K562 (cell line): ENCODE results near the gene SLC27A2. TPM values are rescaled to one million over a fixed set of nuclear protein-coding genes. Genes with fewer than 3 reads are reported as not detected.

ENCODE experiments used
- ATAC-seq: fragments of 200-7000 bp; cut with Tn5 transposase; 3 replicates; pipeline ENCODE4 v1.9.1; 2020; ENCODE audit warnings: moderate library complexity
- BruUV-seq: library from RNA; stranded (reverse); fragments of 400-500 nt; replicated peaks from 2 replicates; lab custom pipeline; 2021; lab: Mats Ljungman, UMichigan
- CTCF ChIA-PET: fragments of 300-600 bp; formaldehyde crosslinking; extraction: SDS; loops from one replicate; lab custom pipeline; 2021; ENCODE audit warnings: low intra/inter-chr PET ratio; lab: Yijun Ruan, JAX
- POLR2A ChIA-PET: fragments of 300-600, 350-650 bp; sonication (Branson Sonifier 250); formaldehyde crosslinking; extraction: SDS; loops from one replicate; lab custom pipeline; 2021; ENCODE audit warnings: antibody characterized with exemption, inconsistent platforms; lab: Yijun Ruan, JAX
- DNase-seq, 4 experiments: peaks; one replicate each; pipeline versions ENCODE4 v3.0.0 to v3.0.0-alpha.2; 2011 to 2018; ENCODE audit warnings: low spot score in 3 of 4, mixed read lengths in 3 of 4; ENCODE audit errors: extremely low read depth in 1 of 4
- FAIRE-seq: peaks from 2 replicates; lab custom pipeline; 2011; peaks lifted over from hg19 to GRCh38; lab: Jason Lieb, UNC
- H2AFZ ChIP-seq: 2 replicates; pipeline ENCODE4 v1.6.0; 2011; ENCODE audit warnings: low read depth, low read length, control low read depth, inconsistent platforms
- H3K27ac ChIP-seq: fragments of 200-600 bp; 3 replicates; pipeline ENCODE4 v1.8.0; 2011; ENCODE audit warnings: low read depth, mild to moderate bottlenecking, control low read depth, inconsistent platforms, low read length, moderate library complexity, mixed read lengths; ENCODE audit errors: extremely low read depth
- H3K27me3 ChIP-seq, 2 experiments: fragments of 300-600 bp in 1 of 2; 2 replicates in 1 of 2; 3 replicates in 1 of 2; pipeline versions ENCODE4 v1.6.0 to v1.8.0; 2011; ENCODE audit warnings: inconsistent platforms in 2 of 2, low read length in 2 of 2, mild to moderate bottlenecking in 1 of 2, mixed read lengths in 1 of 2, moderate library complexity in 1 of 2; ENCODE audit not compliant: control insufficient read depth in 2 of 2, insufficient read depth in 2 of 2
- H3K36me3 ChIP-seq: fragments of 300-600 bp; 3 replicates; pipeline ENCODE4 v1.8.0; 2011; ENCODE audit warnings: mild to moderate bottlenecking, low read length, inconsistent platforms; ENCODE audit not compliant: control insufficient read depth, insufficient read depth
- H3K4me1 ChIP-seq, 2 experiments: fragments of 200-600 bp in 1 of 2; replicated peaks in 1 of 2; 2 replicates in 1 of 2; 3 replicates in 1 of 2; pipeline versions ENCODE4 v1.5.1 to v1.8.0; 2011; ENCODE audit warnings: inconsistent platforms in 2 of 2, low read length in 2 of 2, mild to moderate bottlenecking in 1 of 2, mixed read lengths in 1 of 2, moderate library complexity in 1 of 2; ENCODE audit not compliant: control insufficient read depth in 2 of 2, insufficient read depth in 2 of 2
- H3K4me2 ChIP-seq: 2 replicates; pipeline ENCODE4 v1.6.1; 2011; ENCODE audit warnings: low read length, control low read depth, inconsistent platforms, mixed read lengths; ENCODE audit not compliant: insufficient read depth
- H3K4me3 ChIP-seq: fragments of 200-600 bp; sonication (generic), shearing (Covaris generic); 2 replicates; pipeline ENCODE4 v1.5.1; 2016; ENCODE audit warnings: control low read depth, inconsistent platforms
- H3K79me2 ChIP-seq: fragments of 200-600 bp; 3 replicates; pipeline ENCODE4 v1.8.0; 2011; ENCODE audit warnings: low read length, inconsistent platforms; ENCODE audit not compliant: control insufficient read depth, insufficient read depth
- H3K9ac ChIP-seq, 2 experiments: 2 replicates each; pipeline versions ENCODE4 v1.6.0 to v1.6.1; 2011; ENCODE audit warnings: low read depth in 2 of 2, low read length in 2 of 2, control low read depth in 1 of 2, inconsistent platforms in 1 of 2, mild to moderate bottlenecking in 1 of 2, mixed read lengths in 1 of 2; ENCODE audit not compliant: insufficient read depth in 1 of 2
- H3K9me1 ChIP-seq: one replicate; pipeline ENCODE4 v1.6.0; 2011; ENCODE audit warnings: inconsistent platforms, mild to moderate bottlenecking, low read length, moderate library complexity; ENCODE audit not compliant: control insufficient read depth, insufficient read depth
- H3K9me3 ChIP-seq: replicated peaks from 2 replicates; pipeline ENCODE4 v1.5.1; 2011; ENCODE audit warnings: low read depth, low read length, inconsistent platforms; ENCODE audit not compliant: control insufficient read depth, insufficient read depth
- H4K20me1 ChIP-seq: replicated peaks from 2 replicates; pipeline ENCODE4 v1.6.1; 2011; ENCODE audit warnings: low read length, inconsistent platforms, mixed read lengths; ENCODE audit not compliant: control insufficient read depth, insufficient read depth
- FOSL1 ChIP-seq: fragments of 200-800 bp; sonication (Bioruptor generic); conservative IDR thresholded peaks from 2 replicates; pipeline ENCODE4 v1.6.1; 2016; ENCODE audit warnings: missing genetic modification characterization, missing compliant biosample characterization
- MEF2A ChIP-seq: IDR thresholded peaks from 2 replicates; pipeline ENCODE4 v1.6.1; 2011; ENCODE audit warnings: low read depth, mild to moderate bottlenecking, low read length, moderate library complexity; ENCODE audit not compliant: control insufficient read depth
- MEF2D ChIP-seq: conservative IDR thresholded peaks from 2 replicates; pipeline ENCODE4 v1.6.1; 2016; ENCODE audit warnings: low read depth, missing genetic modification characterization, missing compliant biosample characterization
- MEIS2 ChIP-seq: fragments of 450-650 bp; IDR thresholded peaks from 2 replicates; pipeline ENCODE4 v1.6.1; 2014; ENCODE audit warnings: mild to moderate bottlenecking; ENCODE audit not compliant: partially characterized antibody
- PKNOX1 ChIP-seq: fragments of 450-650 bp; IDR thresholded peaks from 2 replicates; pipeline ENCODE4 v1.6.1; 2016
- in situ Hi-C: fragments of 300-500 bp; cut with MboI; formaldehyde crosslinking; loops from 4 replicates; pipeline ENCODE4 v1.15.0; 2018; ENCODE audit warnings: inconsistent platforms, mixed read lengths
- intact Hi-C: fragments of 100-400 bp; cut with micrococcal nuclease; formaldehyde crosslinking; loops from 2 replicates; pipeline ENCODE4 v1.14.2; 2022
- polyA plus RNA-seq, 8 experiments: library from polyadenylated mRNA; depleted of rRNA in 4 of 8; stranded (reverse) in 5 of 8; unstranded in 3 of 8; fragments of >200 nt; fragmentation: Nextera tagmentation in 2 of 8; fragmentation: Illumina TruSeq in 1 of 8; extraction: Ambion mirVana in 2 of 8; extraction: Trizol in 1 of 8; gene quantifications; 2 replicates each; pipeline versions ENCODE4 v1.2.1 to v1.2.3, GENCODE V29; 2011 to 2014; ENCODE audit warnings: inconsistent platforms in 1 of 8, missing spikeins in 1 of 8
- total RNA-seq, 7 experiments: library from RNA; depleted of rRNA in 6 of 7; stranded (reverse); fragments of >200 nt in 6 of 7; fragmentation: Illumina TruSeq in 2 of 7; extraction: Trizol in 2 of 7; gene quantifications; 2 replicates each; pipeline versions ENCODE4 v1.2.1 to v1.2.3, GENCODE V29; 2011 to 2021; ENCODE audit warnings: low replicate concordance in 1 of 7

SLC27A2 gene
- total and polyA plus RNA-seq, 9 of the 15 experiments (the other 6 are each of a cell fraction or from before 2014, with no cell fraction given) = 4.9 to 38.0 (median 22.7) TPM

- ChIA-PET POLR2A (interaction anchor here (0.8 to 1.7 kb wide), 3 partner anchors 9 to 43 kb away, joined by 3 to 6 read pairs (median 3); no protein-coding TSS in a partner anchor), CTCF (no interaction called here)
- peaks cover 3 to 16% of the 10 kb centered on the region in 2 experiments; a peak in 4 of 5 replicates for H3K4me1 ChIP-seq
- DNase-seq (no peak), ATAC-seq (no peak), FAIRE-seq (no peak)
- no peaks in the 10 kb centered on the region for H4K20me1 ChIP-seq
- peaks cover 3% of the 10 kb centered on the region; the same call in 2 of the 3 replicates for H3K36me3 ChIP-seq
- H3K9ac ChIP-seq = no peak overlapping the region
- intact Hi-C loops (no loop called here), in situ Hi-C loops (no loop called here)
- no peak overlapping the region for H3K4me2 ChIP-seq
- no peaks in the 10 kb centered on the region for H3K9me1 ChIP-seq
- TF ChIP-seq PKNOX1 (peak; percentile 6; the same call in 1 of the 2 replicates), MEF2A (peak; percentile 28; the same call in 1 of the 2 replicates), FOSL1 (tag) (no peak), MEIS2 (peak; percentile 36), MEF2D (0 out of 2 replicates have a peak, but pooled peaks have one; percentile 55)
- BruUV-seq = no TSS peak
- no peaks in the 10 kb centered on the region for H3K27me3 ChIP-seq
- H2AFZ ChIP-seq = no peak overlapping the region
- H3K4me3 ChIP-seq = no peak overlapping the region
- H3K27ac ChIP-seq = no peak overlapping the region
- H3K9me3 ChIP-seq = no peaks in the 10 kb centered on the region
- peaks cover 4% of the 10 kb centered on the region; the same call in 1 of the 3 replicates for H3K79me2 ChIP-seq
Measured at GRCh38 chr15:50190166-50190570, 8.2 kb downstream of the SLC27A2 start.
